Measurements from ENCODE around the gene DENND2C. TPM values are rescaled to one million over a fixed set of nuclear protein-coding genes. Genes with fewer than 3 reads are reported as not detected.

The DENND2C gene
- total RNA-seq, 2 donors from 2014 or later, result 0.35 to 2.3 TPM

DNA sequence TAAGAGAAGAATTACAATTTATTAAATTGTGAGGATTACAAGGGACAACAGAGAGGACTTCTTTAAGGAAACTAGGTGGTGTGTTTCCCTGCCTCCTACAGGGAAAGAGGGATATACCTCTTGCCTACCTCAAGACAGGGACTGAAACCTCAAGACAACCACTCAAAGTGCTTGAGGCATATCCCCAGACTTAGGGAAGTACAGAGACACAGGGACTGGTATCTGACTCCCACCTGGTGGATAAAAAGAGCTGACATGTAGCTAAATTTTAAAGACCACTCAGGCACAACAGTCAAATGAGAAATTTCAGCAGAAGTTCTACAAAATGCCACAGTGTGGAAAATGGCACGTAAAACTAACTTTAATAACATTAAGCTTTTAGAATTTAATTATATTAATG is 21.3 kb downstream of the DENND2C start:
- no peak for ATAC-seq
- Mint-ChIP-seq H3K9me3 (no peaks in the 10 kb centered on the region), H3K27ac (no peak overlapping the region), H3K36me3 (no peaks in the 10 kb centered on the region)
- no peak for DNase-seq (ENCODE audit: low spot score in 2 of 2)

GRCh38 chr1:114641377-114641776 is 28.5 kb downstream of the DENND2C start:
- Mint-ChIP-seq H3K27ac (no peak overlapping the region), H3K36me3 (no peaks in the 10 kb centered on the region)
- ATAC-seq, result no peak

GRCh38 chr1:114638910-114639309 is 30.9 kb downstream of the DENND2C start:
- Mint-ChIP-seq H3K27ac (no peak overlapping the region), H3K36me3 (no peaks in the 10 kb centered on the region), H3K9me3 (no peaks in the 10 kb centered on the region)
- no peak for ATAC-seq
- no peak for DNase-seq (ENCODE audit: low spot score in 2 of 2)

More at GRCh38 chr1:114641377-114641776, 28.5 kb downstream of the DENND2C start:
- no peak for DNase-seq (ENCODE audit: low spot score in 2 of 2)
- no peaks in the 10 kb centered on the region for H3K9me3 Mint-ChIP-seq

GRCh38 chr1:114632427-114632826 is 37.4 kb downstream of the DENND2C start:
- H3K9me3 Mint-ChIP-seq, result no peaks in the 10 kb centered on the region
- ATAC-seq, result no peak
- H3K36me3 Mint-ChIP-seq, result peaks cover 4 to 11% of the 10 kb centered on the region in 2 donors
- H3K27ac Mint-ChIP-seq, result no peak overlapping the region
- DNase-seq (ENCODE audit: low spot score in 2 of 2), result no peak

DNA sequence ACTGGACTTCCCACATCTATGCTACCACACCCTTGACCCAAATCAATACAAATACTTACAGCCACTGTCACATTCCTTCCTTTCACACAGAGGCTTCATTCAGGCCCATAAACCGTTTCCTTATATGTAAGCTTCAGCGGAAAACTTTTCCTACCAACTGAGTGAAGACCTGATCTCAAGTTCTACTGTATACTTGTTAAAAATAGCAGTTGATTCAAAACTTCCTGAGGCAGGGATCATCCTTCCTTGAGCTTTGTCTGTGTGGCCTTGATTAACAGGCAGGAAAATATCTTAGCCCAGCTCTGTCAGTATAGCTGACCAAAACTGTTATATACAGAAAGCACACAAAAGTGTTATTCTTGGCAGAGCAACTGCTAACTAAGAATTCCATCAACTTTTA is 42.7 kb downstream of the DENND2C start:
- no peak overlapping the region for H3K27ac Mint-ChIP-seq
- ATAC-seq, result no peak
- no peaks in the 10 kb centered on the region for H3K9me3 Mint-ChIP-seq

DNA sequence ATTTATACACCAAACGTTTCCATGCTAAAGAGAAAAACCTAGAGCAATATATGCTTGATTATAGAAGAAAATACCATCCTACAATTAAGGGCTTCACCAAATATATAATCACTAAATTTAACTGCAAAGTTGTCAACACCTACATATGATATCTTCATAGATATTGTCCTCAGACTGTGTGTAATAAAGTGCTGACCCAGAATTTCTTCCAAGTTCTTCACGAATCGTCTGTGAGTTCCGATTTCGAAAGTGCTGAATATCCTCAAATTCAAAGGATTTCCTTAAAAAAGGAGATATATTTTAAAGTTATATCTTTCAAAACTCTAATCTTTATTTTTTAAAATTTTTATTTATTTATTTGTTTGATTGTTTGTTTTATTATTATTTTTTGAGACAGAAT is 46.5 kb downstream of the DENND2C start:
- ATAC-seq (no peak), DNase-seq (ENCODE audit: low spot score in 2 of 2) (no peak)
- no peaks in the 10 kb centered on the region for H3K9me3 Mint-ChIP-seq
- H3K27ac Mint-ChIP-seq, result no peak overlapping the region
- no peaks in the 10 kb centered on the region for H3K36me3 Mint-ChIP-seq

More for the DNA sequence above, 42.7 kb downstream of the DENND2C start:
- H3K36me3 Mint-ChIP-seq, result peaks cover 3 to 10% of the 10 kb centered on the region in 2 donors
- no peak for DNase-seq (ENCODE audit: low spot score in 2 of 2)

GRCh38 chr1:114620419-114620818 is 49.4 kb downstream of the DENND2C start:
- ATAC-seq, result no peak
- Mint-ChIP-seq H3K36me3 (no peaks in the 10 kb centered on the region), H3K27ac (no peak overlapping the region), H3K9me3 (no peaks in the 10 kb centered on the region)
- DNase-seq (ENCODE audit: low spot score in 2 of 2), result no peak

DNA sequence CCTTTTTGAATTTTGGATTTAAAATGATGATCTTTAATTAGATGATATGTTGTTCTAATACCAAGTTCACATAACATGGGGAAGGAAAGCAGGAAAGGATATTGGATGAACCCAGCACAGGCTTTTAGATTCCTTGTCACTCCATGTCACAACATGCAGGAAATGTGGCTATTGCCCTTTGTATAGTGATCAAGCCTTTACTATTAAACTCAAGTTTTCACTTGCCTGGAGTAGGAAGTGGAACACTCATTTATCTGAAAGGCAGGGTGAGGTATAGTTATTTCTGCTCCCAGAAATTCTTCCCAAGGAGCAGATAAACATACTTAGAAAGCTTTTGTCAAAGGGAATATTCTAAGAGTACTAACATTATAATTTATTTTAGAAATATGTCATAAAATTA is 51.2 kb downstream of the DENND2C start:
- Mint-ChIP-seq H3K9me3 (no peaks in the 10 kb centered on the region), H3K27ac (no peak overlapping the region), H3K36me3 (no peaks in the 10 kb centered on the region)
- ATAC-seq, result no peak
- DNase-seq (ENCODE audit: low spot score in 2 of 2), result no peak

GRCh38 chr1:114610546-114611245 is 59.2 kb downstream of the DENND2C start:
- no peaks in the 10 kb centered on the region for H3K36me3 Mint-ChIP-seq
- ATAC-seq, result no peak
- H3K9me3 Mint-ChIP-seq, result no peaks in the 10 kb centered on the region
- DNase-seq (ENCODE audit: low spot score in 2 of 2), result no peak
- no peak overlapping the region for H3K27ac Mint-ChIP-seq

DNA sequence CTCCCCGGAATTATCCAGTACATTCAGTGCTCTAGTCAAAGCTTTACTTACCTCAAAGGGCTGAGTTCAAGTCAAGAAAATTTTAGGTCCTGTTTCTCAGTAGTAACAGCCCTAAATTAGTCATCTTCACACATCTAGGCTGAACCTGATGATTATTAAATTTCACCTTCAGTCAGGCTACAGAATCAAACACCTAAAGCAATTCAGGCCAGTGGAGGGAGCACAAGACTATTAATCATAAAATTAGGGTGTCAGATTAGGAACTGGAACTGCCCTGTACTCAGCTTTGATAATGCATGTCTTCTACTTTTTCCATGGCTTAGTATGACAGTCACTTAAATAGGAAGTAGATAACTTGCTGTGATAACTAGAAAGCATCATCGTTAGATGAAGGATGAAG is 60.0 kb downstream of the DENND2C start:
- ATAC-seq, result no peak
- peaks cover 0 to 1% of the 10 kb centered on the region in 2 donors for H3K36me3 Mint-ChIP-seq

GRCh38 chr1:114609026-114609425 is 60.8 kb downstream of the DENND2C start:
- H3K9me3 Mint-ChIP-seq, result no peaks in the 10 kb centered on the region
- no peak for DNase-seq (ENCODE audit: low spot score in 2 of 2)
- H3K36me3 Mint-ChIP-seq, result peaks cover 0 to 5% of the 10 kb centered on the region in 2 donors
- H3K27ac Mint-ChIP-seq, result no peak overlapping the region
- ATAC-seq, result no peak

More for the DNA sequence above, 60.0 kb downstream of the DENND2C start:
- DNase-seq (ENCODE audit: low spot score in 2 of 2), result no peak
- H3K9me3 Mint-ChIP-seq, result no peaks in the 10 kb centered on the region
- H3K27ac Mint-ChIP-seq, result no peak overlapping the region

- Mint-ChIP-seq H3K36me3 (peaks cover 0 to 5% of the 10 kb centered on the region in 2 donors), H3K27ac (no peak overlapping the region), H3K9me3 (no peaks in the 10 kb centered on the region)
- no peak for ATAC-seq
- DNase-seq (ENCODE audit: low spot score in 2 of 2), result no peak
Measured at GRCh38 chr1:114607223-114607622, 62.6 kb downstream of the DENND2C start.

DNA sequence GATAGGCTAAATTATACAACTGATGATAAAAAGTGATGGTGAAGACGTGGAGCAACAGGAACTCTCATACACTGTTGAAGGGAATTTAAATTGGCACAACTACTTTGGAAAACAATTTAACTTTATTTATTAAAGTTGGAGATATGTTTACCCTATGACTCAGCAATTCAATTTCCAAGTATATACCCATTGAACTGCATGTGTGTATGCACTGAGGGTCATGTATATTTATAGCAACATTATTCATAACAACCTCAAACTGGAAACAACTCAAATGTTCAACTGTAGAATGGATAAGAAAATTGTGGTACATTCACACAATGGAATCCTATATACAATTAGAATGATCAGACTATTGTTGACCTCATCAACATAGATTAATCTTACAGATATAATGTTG is 71.9 kb downstream of the DENND2C start:
- Mint-ChIP-seq H3K27ac (no peak overlapping the region), H3K36me3 (no peaks in the 10 kb centered on the region), H3K9me3 (no peaks in the 10 kb centered on the region)
- no peak for ATAC-seq
- DNase-seq (ENCODE audit: low spot score in 2 of 2), result no peak

- no peak for DNase-seq (ENCODE audit: low spot score in 2 of 2)
- no peak for ATAC-seq
Measured at GRCh38 chr1:114595602-114596001, 74.2 kb downstream of the DENND2C start.

DNA sequence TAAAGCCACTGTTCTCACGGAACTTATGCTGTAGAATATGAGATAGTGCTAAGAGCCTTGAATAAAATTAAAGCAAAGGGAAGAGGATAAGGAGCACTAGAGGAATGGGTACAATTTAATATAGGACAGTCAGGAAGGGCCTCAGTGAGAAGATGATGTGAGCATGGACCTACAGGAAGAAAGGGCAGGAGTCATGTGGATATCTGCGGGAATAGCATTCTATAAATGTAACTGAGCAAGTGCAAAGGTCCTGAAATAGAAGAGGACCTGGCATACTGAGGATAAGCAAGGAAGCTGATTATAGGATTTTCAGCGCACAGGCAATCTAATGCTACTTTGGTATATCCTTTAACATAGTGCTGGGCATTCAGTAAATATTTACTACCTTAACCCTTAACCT is 75.8 kb downstream of the DENND2C start:
- Mint-ChIP-seq H3K36me3 (no peaks in the 10 kb centered on the region), H3K9me3 (no peaks in the 10 kb centered on the region), H3K27ac (peak overlapping the region in 1 of 2 donors; percentile 57)
- ATAC-seq (no peak), DNase-seq (ENCODE audit: low spot score in 2 of 2) (no peak)

More at GRCh38 chr1:114595602-114596001, 74.2 kb downstream of the DENND2C start:
- Mint-ChIP-seq H3K27ac (no peak overlapping the region), H3K9me3 (no peaks in the 10 kb centered on the region), H3K36me3 (no peaks in the 10 kb centered on the region)

- H3K27ac Mint-ChIP-seq, result no peak overlapping the region
- H3K36me3 Mint-ChIP-seq, result no peaks in the 10 kb centered on the region
- DNase-seq (ENCODE audit: low spot score in 2 of 2) (no peak), ATAC-seq (no peak)
- no peaks in the 10 kb centered on the region for H3K9me3 Mint-ChIP-seq
Measured at GRCh38 chr1:114589122-114589521, 80.7 kb downstream of the DENND2C start.

DNA sequence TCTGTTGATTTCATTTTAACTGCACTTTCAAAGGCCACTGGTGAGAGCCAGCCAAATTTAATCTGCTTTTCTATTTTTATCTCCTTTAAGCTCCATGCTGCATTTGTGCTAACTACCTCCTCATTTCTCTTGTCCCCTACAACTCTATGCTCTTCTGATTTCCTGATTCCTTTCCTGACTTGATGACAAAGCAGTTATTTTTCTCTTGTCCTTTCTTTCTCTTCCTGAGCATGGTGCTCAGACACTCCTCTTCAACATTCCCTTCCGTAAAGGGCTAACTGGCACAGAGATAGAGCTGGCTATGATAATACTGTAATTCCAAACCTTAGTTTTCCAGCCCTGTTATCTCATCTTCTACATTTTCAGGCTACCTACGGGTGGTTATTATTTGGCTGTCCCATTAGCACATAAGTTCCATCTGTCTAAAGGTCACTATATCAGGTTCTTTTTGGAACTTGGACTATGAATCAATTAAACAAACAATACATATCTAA is 81.6 kb downstream of the DENND2C start:
- DNase-seq (ENCODE audit: low spot score in 2 of 2) (no peak), ATAC-seq (no peak)
- Mint-ChIP-seq H3K9me3 (no peaks in the 10 kb centered on the region), H3K27ac (no peak overlapping the region), H3K36me3 (no peaks in the 10 kb centered on the region)

Measured in activated naive CD4-positive, alpha-beta T cell treated with anti-CD3 and anti-CD28 coated beads, Interleukin-2, amount 50 U/mL, for 72 hours (primary cell).